PFSK-1 (cell line): ENCODE data around the gene STK11.

Source experiments
- FOXP2 ChIP-seq: optimal IDR thresholded peaks from 2 replicates; pipeline ENCODE3; 2011; ENCODE audit warnings: borderline replicate concordance, control low read depth, inconsistent platforms; ENCODE audit not compliant: insufficient read depth; ENCODE audit errors: extremely low read length, extremely low read depth
- POLR2AphosphoS5 ChIP-seq: IDR thresholded peaks from 2 replicates; pipeline ENCODE4 v1.6.1; 2012; ENCODE audit warnings: low read depth, mild to moderate bottlenecking, control low read depth, low read length, moderate library complexity
- REST ChIP-seq, 2 experiments: IDR thresholded peaks; 2 replicates each; pipeline versions ENCODE4 v1.6.1 to v1.8.0; 2011 to 2012; ENCODE audit warnings: low read depth in 2 of 2, low read length in 2 of 2, control low read depth in 1 of 2, inconsistent platforms in 1 of 2, mild to moderate bottlenecking in 1 of 2, moderate library complexity in 1 of 2; ENCODE audit not compliant: insufficient read depth in 1 of 2
- SIN3A ChIP-seq: IDR thresholded peaks from 2 replicates; pipeline ENCODE4 v1.6.1; 2012; ENCODE audit warnings: mild to moderate bottlenecking, low read length, moderate library complexity, borderline replicate concordance; ENCODE audit not compliant: insufficient read depth
- TAF1 ChIP-seq: IDR thresholded peaks from 2 replicates; pipeline ENCODE4 v1.6.1; 2012; ENCODE audit warnings: low read length, control low read depth, borderline replicate concordance; ENCODE audit not compliant: insufficient read depth

STK11 gene

GRCh38 chr19:1223018-1223855, 17.7 kb downstream of the STK11 start:
- TF ChIP-seq POLR2AphosphoS5 (no peak), FOXP2 (no peak), REST (IDR thresholded peaks at IDR 0.05; ENCODE audit: insufficient read depth in 1 of 2, low read depth in 2 of 2, low read length in 2 of 2) (no peak), TAF1 (no peak), SIN3A (no peak)

DNA sequence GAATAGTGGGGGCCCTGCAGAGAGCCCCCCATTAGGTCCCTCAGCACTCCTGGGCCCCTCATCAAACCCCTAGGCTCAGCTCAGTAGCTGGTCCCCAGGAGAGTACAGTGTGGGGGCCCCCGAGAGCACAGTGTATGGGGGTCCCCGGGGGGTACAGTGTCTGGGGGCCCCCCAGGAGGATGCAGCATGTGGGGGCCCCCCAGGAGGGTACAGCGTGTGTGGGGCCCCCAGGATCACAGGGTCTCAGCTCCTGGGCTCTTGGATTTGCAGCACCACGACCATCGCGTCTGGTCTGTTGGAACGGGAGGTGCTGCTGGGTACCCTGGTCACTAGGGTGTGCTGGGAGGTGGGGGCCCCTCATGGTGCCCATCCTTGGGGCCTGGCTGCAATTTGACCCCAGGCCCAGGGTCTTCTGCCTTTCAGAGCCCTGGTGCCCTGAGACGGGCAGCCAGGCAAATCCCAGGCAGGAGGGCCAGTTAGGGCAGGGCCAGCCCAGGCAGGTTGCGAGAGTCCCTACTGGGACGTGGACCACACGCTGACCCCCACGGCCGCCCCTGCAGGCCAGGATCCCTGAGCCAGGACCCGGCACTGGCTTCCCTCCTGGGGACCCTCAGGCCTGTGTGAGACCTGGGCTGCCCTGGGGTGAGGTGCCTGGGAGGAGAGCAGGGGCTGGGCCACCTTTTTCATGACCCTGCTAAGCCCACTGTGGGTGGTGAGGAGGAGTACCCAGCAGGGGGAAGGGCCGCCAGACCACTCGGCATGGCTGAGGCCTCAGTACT, 18.7 kb downstream of the STK11 start:
- TF ChIP-seq TAF1 (no peak), POLR2AphosphoS5 (no peak), REST (IDR thresholded peaks at IDR 0.05; ENCODE audit: insufficient read depth in 1 of 2, low read depth in 2 of 2, low read length in 2 of 2) (no peak), FOXP2 (no peak), SIN3A (no peak)

DNA sequence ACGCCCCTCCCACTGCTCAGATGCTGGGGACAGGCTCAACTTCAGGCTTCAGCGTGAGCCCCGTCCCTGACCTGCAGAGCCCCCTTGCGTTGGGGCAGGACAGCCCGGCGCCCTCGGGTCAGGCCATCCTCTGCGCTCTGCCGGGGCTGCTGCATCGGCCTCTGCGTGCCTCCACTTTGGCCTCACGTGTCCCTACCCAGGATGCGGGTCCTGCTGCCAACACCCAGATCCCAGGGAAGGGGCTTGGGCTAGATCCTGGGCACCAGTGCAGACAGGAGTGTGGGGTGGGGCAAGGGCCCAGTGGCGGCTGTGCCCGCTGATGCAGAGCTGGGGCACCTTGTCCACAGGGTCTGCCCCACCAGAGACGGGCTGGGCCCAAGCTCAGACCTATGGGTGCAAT, 19.3 kb downstream of the STK11 start:
- TF ChIP-seq POLR2AphosphoS5 = no peak
- no peak for TF ChIP-seq TAF1
- no peak for TF ChIP-seq FOXP2
- TF ChIP-seq SIN3A = no peak
- TF ChIP-seq REST (IDR thresholded peaks at IDR 0.05; ENCODE audit: insufficient read depth in 1 of 2, low read depth in 2 of 2, low read length in 2 of 2) = no peak

DNA sequence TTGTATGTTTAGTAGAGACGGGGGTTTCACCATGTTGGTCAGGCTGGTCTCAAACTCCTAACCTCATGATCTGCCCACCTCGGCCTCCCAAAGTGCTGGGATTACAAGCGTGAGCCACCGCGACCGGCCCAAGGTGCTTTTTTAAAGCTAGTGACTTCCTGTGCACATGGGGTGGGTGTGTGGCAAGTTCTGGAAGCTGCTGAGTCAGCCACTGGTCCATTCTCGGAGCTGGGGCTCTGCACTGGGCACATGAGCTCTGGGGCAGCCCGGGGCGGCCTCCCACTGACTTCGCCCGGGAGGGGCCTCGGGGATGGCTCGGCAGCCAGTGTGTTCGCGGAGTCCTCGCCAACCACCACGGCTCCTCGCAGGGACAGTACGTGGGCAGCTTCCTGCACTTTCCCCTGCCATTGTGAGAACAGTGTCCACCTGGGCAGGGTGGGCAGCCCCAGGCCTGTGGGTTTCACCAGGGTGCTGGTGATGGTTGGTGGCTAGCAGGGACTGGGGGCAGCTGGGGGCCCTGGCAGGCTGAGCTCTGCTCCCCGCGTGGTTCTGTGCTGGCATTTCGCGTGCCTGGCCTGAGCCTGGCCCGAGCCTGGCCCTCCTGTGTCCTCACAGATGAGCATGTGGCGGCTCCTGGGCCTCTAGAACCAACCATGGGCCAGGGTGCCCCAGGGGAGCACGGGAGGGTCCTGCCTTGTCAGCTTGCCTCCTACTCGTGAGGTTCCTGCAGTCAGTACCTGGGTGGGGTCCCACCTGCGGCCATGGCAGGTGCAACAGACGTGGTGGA, 20.1 kb downstream of the STK11 start:
- TF ChIP-seq POLR2AphosphoS5 (no peak), TAF1 (no peak)

GRCh38 chr19:1226227-1226518, 20.6 kb downstream of the STK11 start:
- TF ChIP-seq FOXP2 (no peak), POLR2AphosphoS5 (no peak), REST (IDR thresholded peaks at IDR 0.05; ENCODE audit: insufficient read depth in 1 of 2, low read depth in 2 of 2, low read length in 2 of 2) (no peak), SIN3A (no peak), TAF1 (no peak)
